ENCODE data around the gene SYAP1.
"Not testable (repeated sequence)": the region's sequence is repeated elsewhere in the genome, so short reads cannot be mapped to it uniquely, and the experiment has no call there.

SYAP1 gene

GRCh38 chrX:16784440-16784839, 65.0 kb downstream of the SYAP1 start:
- not testable (repeated sequence) for DNase-seq

GRCh38 chrX:16785247-16786138, 66.1 kb downstream of the SYAP1 start:
- no peak for DNase-seq

GRCh38 chrX:16786139-16786790, 66.9 kb downstream of the SYAP1 start, which contains the start of gene TXLNG:
TSS of gene TXLNG (plus strand) at chrX:16786466. CDS start at chrX:16786488, 22 bp downstream.
- peak; percentile 99 for DNase-seq

GRCh38 chrX:16786791-16787735, 67.7 kb downstream of the SYAP1 start:
- DNase-seq, result no peak

- no peak for DNase-seq
Measured at GRCh38 chrX:16788477-16788876, 69.1 kb downstream of the SYAP1 start.

GRCh38 chrX:16796298-16796697, 76.9 kb downstream of the SYAP1 start:
- no peak for DNase-seq

GRCh38 chrX:16797358-16797757, 77.9 kb downstream of the SYAP1 start:
- DNase-seq, result no peak

GRCh38 chrX:16797841-16798240, 78.4 kb downstream of the SYAP1 start:
- no peak for DNase-seq

GRCh38 chrX:16804923-16805464, 85.6 kb downstream of the SYAP1 start:
- no peak for DNase-seq

- DNase-seq, result no peak
Measured at GRCh38 chrX:16807548-16807947, 88.1 kb downstream of the SYAP1 start.

- DNase-seq, result no peak
Measured at GRCh38 chrX:16807976-16808542, 88.6 kb downstream of the SYAP1 start.

GRCh38 chrX:16814597-16814996, 95.2 kb downstream of the SYAP1 start:
- DNase-seq, result no peak

All from NCI-H526 treated with DMSO at 0.1 percent for 48 hours (cell line).